ENCODE measurements around the gene SLC10A6.

DNA sequence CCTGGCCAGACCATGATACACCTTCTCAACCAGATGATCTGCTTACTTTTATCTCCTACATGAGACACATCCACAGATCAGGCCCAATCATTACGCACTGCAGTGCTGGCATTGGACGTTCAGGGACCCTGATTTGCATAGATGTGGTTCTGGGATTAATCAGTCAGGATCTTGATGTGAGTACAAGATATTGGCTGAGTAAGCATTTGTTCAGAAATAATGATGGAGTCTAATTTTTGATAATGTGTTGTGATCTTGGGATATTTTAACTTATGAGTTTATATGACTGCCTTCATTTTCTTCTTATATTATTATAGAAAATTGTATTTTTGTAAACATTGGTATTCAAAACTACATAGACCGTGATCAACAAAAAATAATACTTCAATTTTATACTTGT, 39.4 kb downstream of the SLC10A6 start:
- TF ChIP-seq ELF4 (IDR thresholded peaks at IDR 0.05) (no peak), LEF1 (IDR thresholded peaks at IDR 0.05; ENCODE audit: borderline replicate concordance) (no peak), SP1 (IDR thresholded peaks at IDR 0.05) (no peak), BHLHE40 (IDR thresholded peaks at IDR 0.05; ENCODE audit: borderline replicate concordance) (no peak), CTBP1 (IDR thresholded peaks at IDR 0.05; ENCODE audit: borderline replicate concordance) (no peak), FOXM1 (IDR thresholded peaks at IDR 0.05; ENCODE audit: borderline replicate concordance) (no peak), SUZ12 (IDR thresholded peaks at IDR 0.05) (no peak), FOXK2 (IDR thresholded peaks at IDR 0.05) (no peak), NFRKB (IDR thresholded peaks at IDR 0.05) (no peak), ZNF384 (IDR thresholded peaks at IDR 0.05) (no peak), TARDBP (IDR thresholded peaks at IDR 0.05) (no peak), FOXA1 (IDR thresholded peaks at IDR 0.05) (no peak), L3MBTL2 (conservative IDR thresholded peaks at IDR 0.05) (no peak)
- TF ChIP-seq, protein P1, sequence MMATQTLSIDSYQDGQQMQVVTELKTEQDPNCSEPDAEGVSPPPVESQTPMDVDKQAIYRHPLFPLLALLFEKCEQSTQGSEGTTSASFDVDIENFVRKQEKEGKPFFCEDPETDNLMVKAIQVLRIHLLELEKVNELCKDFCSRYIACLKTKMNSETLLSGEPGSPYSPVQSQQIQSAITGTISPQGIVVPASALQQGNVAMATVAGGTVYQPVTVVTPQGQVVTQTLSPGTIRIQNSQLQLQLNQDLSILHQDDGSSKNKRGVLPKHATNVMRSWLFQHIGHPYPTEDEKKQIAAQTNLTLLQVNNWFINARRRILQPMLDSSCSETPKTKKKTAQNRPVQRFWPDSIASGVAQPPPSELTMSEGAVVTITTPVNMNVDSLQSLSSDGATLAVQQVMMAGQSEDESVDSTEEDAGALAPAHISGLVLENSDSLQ (IDR thresholded peaks at IDR 0.05): no peak
